HepG2 (cell line): ENCODE data around the gene TRAPPC3. TPM values are rescaled to one million over a fixed set of nuclear protein-coding genes. Genes with fewer than 3 reads are reported as not detected.
A peak's percentile ranks its signal among the peaks of the same experiment; 100 is the strongest.

Experiments used
- CSRNP2 ChIP-seq: sonication (generic); formaldehyde crosslinking; conservative IDR thresholded peaks from 2 replicates; pipeline ENCODE4 v1.8.0; 2022; ENCODE audit warnings: low read depth, missing genetic modification reagents
- ERF ChIP-seq: IDR thresholded peaks from 2 replicates; pipeline ENCODE4 v1.6.1; 2018; ENCODE audit warnings: missing biosample characterization, missing genetic modification reagents
- FOXP4 ChIP-seq: sonication (generic); formaldehyde crosslinking; IDR thresholded peaks from 2 replicates; pipeline ENCODE4 v1.4.0; 2020; ENCODE audit warnings: missing genetic modification reagents
- GMEB1 ChIP-seq: sonication (generic); formaldehyde crosslinking; IDR thresholded peaks from 2 replicates; pipeline ENCODE4 v1.5.1; 2020; ENCODE audit warnings: missing genetic modification reagents, mild to moderate bottlenecking, borderline replicate concordance
- KDM3A ChIP-seq: IDR thresholded peaks from 2 replicates; pipeline ENCODE4 v1.6.1; 2018; ENCODE audit warnings: low read depth, missing compliant biosample characterization
- TCF12 ChIP-seq, 2 experiments: fragments of 450-650 bp in 1 of 2; sonication (generic) in 1 of 2; formaldehyde crosslinking in 1 of 2; IDR thresholded peaks; 2 replicates each; pipeline versions ENCODE4 v1.6.1 to v1.8.0; 2017 to 2022; ENCODE audit warnings: antibody characterized with exemption in 1 of 2, mild to moderate bottlenecking in 1 of 2, missing genetic modification reagents in 1 of 2, moderate library complexity in 1 of 2
- THAP9 ChIP-seq: sonication (generic); formaldehyde crosslinking; IDR thresholded peaks from 2 replicates; pipeline ENCODE4; 2020; ENCODE audit warnings: missing genetic modification reagents, mild to moderate bottlenecking, borderline replicate concordance
- ZHX2 ChIP-seq, 2 experiments: sonication (generic) in 1 of 2; formaldehyde crosslinking in 1 of 2; IDR thresholded peaks; 2 replicates each; pipeline versions ENCODE4 v1.6.1 to v1.9.0; 2014 to 2022; ENCODE audit warnings: antibody characterized with exemption in 1 of 2, borderline replicate concordance in 1 of 2, inconsistent platforms in 1 of 2, low read depth in 1 of 2, missing genetic modification reagents in 1 of 2
- ZNF570 ChIP-seq: sonication (generic); formaldehyde crosslinking; IDR thresholded peaks from 2 replicates; pipeline ENCODE4 v1.4.0; 2020; ENCODE audit warnings: mild to moderate bottlenecking, missing genetic modification reagents, borderline replicate concordance
- ZNF598 ChIP-seq: sonication (generic); formaldehyde crosslinking; IDR thresholded peaks from 2 replicates; pipeline ENCODE4 v1.5.1; 2020; ENCODE audit warnings: mild to moderate bottlenecking, missing genetic modification reagents, borderline replicate concordance
- ZNF777 ChIP-seq: sonication (generic); formaldehyde crosslinking; IDR thresholded peaks from 2 replicates; pipeline ENCODE4 v1.4.0; 2020; ENCODE audit warnings: missing genetic modification reagents
- polyA plus RNA-seq, 8 experiments: library from polyadenylated mRNA; depleted of rRNA in 3 of 8; stranded (reverse) in 7 of 8; unstranded in 1 of 8; fragments of >200 nt; fragmentation: Illumina TruSeq in 4 of 8; extraction: Trizol in 4 of 8; gene quantifications; 2 replicates each; pipeline versions ENCODE4 v1.2.1 to v1.2.3, GENCODE V29; 2011 to 2016; ENCODE audit warnings: low read depth in 4 of 8, missing spikeins in 1 of 8, mixed read lengths in 1 of 8; ENCODE audit not compliant: insufficient read depth in 1 of 8
- total RNA-seq, 5 experiments: library from RNA; depleted of rRNA; stranded (reverse); fragments of >200 nt; fragmentation: Illumina TruSeq; extraction: Trizol; gene quantifications; 2 replicates each; pipeline ENCODE4 v1.2.3, GENCODE V29; 2016; ENCODE audit warnings: low read depth in 1 of 5

Gene TRAPPC3
- total and polyA plus RNA-seq, 2 of the 13 experiments (the other 11 are each of a cell fraction or from before 2014, with no cell fraction given): 53.7 to 62.4 TPM

GRCh38 chr1:36155408-36156328 lies 6.4 kb upstream of the TRAPPC3 start, which contains the start of gene MAP7D1 (continued):
- TF ChIP-seq ZHX2 (IDR thresholded peaks at IDR 0.05; ENCODE audit: low read depth) (no peak), ZHX2 (CRISPR knock-in tag; IDR thresholded peaks at IDR 0.05; ENCODE audit: borderline replicate concordance) (no peak), CSRNP2 (CRISPR knock-in tag) (no peak), KDM3A (no peak; the same call in 1 of the 2 replicates), GMEB1 (CRISPR knock-in tag) (no peak; the same call in 1 of the 2 replicates), TCF12 (IDR thresholded peaks at IDR 0.05) (no peak), TCF12 (CRISPR knock-in tag; IDR thresholded peaks at IDR 0.05) (no peak), ERF (CRISPR knock-in tag) (peak; percentile 35; the same call in 1 of the 2 replicates), FOXP4 (CRISPR knock-in tag) (no peak), THAP9 (CRISPR knock-in tag) (no peak), ZNF570 (CRISPR knock-in tag) (no peak), ZNF598 (CRISPR knock-in tag) (0 out of 2 replicates have a peak, but pooled peaks have one; percentile 19), ZNF777 (CRISPR knock-in tag) (no peak)
